Measurements from ENCODE around the gene FRS3. TPM values are rescaled to one million over a fixed set of nuclear protein-coding genes. Genes with fewer than 3 reads are reported as not detected.

Gene FRS3
- total and polyA plus RNA-seq, 11 donors: 3.2 to 6.8 (median 5.1) TPM

DNA sequence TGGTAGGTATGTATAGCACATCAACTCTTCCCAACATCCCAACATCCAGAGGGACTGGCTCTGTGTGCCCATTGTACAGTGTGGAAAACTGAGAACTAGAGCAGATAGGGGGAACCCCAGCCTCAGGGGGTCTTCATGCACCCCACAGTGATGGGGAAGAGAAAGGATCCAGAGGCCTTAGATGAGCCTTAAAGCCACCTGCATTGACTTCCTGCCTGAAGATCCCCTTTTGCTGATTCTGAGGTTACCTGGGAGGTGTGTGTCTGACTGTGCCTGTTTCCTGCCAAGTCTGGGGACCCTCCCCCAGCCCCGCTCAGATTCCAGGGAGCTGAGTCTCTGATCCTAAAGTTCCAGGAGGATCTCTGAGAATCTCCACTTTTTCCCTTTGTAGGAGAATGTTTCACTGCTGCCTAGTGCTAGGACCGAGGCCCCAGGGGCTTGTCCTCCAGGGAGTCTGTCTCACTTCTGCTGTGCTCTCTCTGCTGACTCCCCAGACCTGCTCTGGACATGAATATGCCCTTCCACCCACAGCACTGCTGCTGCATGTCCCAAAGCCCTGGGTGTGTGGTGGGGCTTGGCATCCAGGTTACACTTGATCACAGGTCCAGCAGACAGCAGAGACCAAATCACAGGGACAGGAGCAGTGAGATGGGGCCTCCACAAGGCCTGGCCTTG lies 19.7 kb downstream of the FRS3 start:
- no peaks in the 10 kb centered on the region for H3K27me3 ChIP-seq
- WGBS, 4 donors: 77 to 94% (median 89%) methylated on average over 2 of the region's 2 CpGs
- TF ChIP-seq POLR2A (IDR thresholded peaks at IDR 0.05): no peak
- no peak for TF ChIP-seq CTCF (IDR thresholded peaks at IDR 0.05)
- peak in 1 of 5 donors; percentile 3 for DNase-seq
- no peaks in the 10 kb centered on the region for H3K4me1 ChIP-seq
- no peaks in the 10 kb centered on the region for H3K9me3 ChIP-seq
- no peak overlapping the region for H3K27ac ChIP-seq
- no peak overlapping the region for H3K4me3 ChIP-seq
- no peak for ATAC-seq
- no peaks in the 10 kb centered on the region for H3K36me3 ChIP-seq
- intact Hi-C loops (cut with DNase I): no loop called here

- WGBS, 4 donors: 87 to 93% (median 92%) methylated on average over 13 of the region's 13 CpGs
- Histone ChIP-seq H3K4me3 (no peak overlapping the region), H3K36me3 (no peaks in the 10 kb centered on the region), H3K9me3 (no peaks in the 10 kb centered on the region), H3K27ac (no peak overlapping the region), H3K27me3 (no peaks in the 10 kb centered on the region), H3K4me1 (no peaks in the 10 kb centered on the region)
- intact Hi-C loops (cut with DNase I): no loop called here
- TF ChIP-seq CTCF (IDR thresholded peaks at IDR 0.05) (no peak), POLR2A (IDR thresholded peaks at IDR 0.05) (no peak)
- no peak for ATAC-seq
- peak in 1 of 5 donors; percentile 35 for DNase-seq
Observed at GRCh38 chr6:41759106-41759904, 20.4 kb downstream of the FRS3 start.

DNA sequence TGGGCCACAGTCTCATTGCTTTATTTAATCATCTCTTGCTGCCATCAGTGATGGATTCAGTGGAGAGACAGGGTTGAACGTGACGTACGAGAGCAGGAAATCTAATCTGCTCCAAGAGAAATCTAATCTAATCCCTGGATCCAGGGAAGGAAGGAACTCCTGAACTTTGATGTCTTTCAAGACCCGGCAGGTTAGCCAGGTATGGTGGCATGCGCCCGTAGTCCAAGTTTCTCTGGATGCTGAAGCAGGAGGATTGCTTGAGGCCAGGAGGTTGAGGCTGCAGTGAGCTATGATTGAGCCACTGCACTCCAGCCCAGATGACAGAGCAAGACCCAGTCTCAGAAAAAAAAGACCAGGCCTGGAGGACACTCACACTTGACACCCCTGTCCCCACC lies 21.1 kb downstream of the FRS3 start:
- no peaks in the 10 kb centered on the region for H3K27me3 ChIP-seq
- intact Hi-C loops (cut with DNase I): no loop called here
- no peaks in the 10 kb centered on the region for H3K9me3 ChIP-seq
- no peak overlapping the region for H3K4me3 ChIP-seq
- no peaks in the 10 kb centered on the region for H3K4me1 ChIP-seq
- H3K27ac ChIP-seq: no peak overlapping the region
- no peaks in the 10 kb centered on the region for H3K36me3 ChIP-seq
- ATAC-seq: no peak
- DNase-seq: peak in 1 of 5 donors; percentile 10
- WGBS, 4 donors: 80 to 87% (median 85%) methylated on average over 6 of the region's 6 CpGs
- TF ChIP-seq POLR2A (IDR thresholded peaks at IDR 0.05): no peak
- TF ChIP-seq CTCF (IDR thresholded peaks at IDR 0.05): no peak

- no peak overlapping the region for H3K4me3 ChIP-seq
- 63 to 74% (median 69%) methylated on average over 6 to 8 of the region's 8 CpGs for WGBS, 4 donors
Observed at GRCh38 chr6:41757931-41758640, 21.6 kb downstream of the FRS3 start.

More at GRCh38 chr6:41757931-41758640, 21.6 kb downstream of the FRS3 start:
- Histone ChIP-seq H3K9me3 (no peaks in the 10 kb centered on the region), H3K36me3 (no peaks in the 10 kb centered on the region), H3K27me3 (no peaks in the 10 kb centered on the region), H3K4me1 (no peaks in the 10 kb centered on the region), H3K27ac (no peak overlapping the region)
- DNase-seq: peak in 1 of 5 donors; percentile 10
- TF ChIP-seq POLR2A (IDR thresholded peaks at IDR 0.05) (no peak), CTCF (IDR thresholded peaks at IDR 0.05) (no peak)
- intact Hi-C loops (cut with DNase I): no loop called here
- no peak for ATAC-seq

All from heart left ventricle (tissue), 16 donors.